ENCODE measurements around the gene ATP6V1G2. TPM values are rescaled to one million over a fixed set of nuclear protein-coding genes. Genes with fewer than 3 reads are reported as not detected.

Gene ATP6V1G2
- total and polyA plus RNA-seq, 2 of the 8 experiments (the other 6 are each of a cell fraction or from before 2014, with no cell fraction given): 3.0 to 5.7 TPM

DNA sequence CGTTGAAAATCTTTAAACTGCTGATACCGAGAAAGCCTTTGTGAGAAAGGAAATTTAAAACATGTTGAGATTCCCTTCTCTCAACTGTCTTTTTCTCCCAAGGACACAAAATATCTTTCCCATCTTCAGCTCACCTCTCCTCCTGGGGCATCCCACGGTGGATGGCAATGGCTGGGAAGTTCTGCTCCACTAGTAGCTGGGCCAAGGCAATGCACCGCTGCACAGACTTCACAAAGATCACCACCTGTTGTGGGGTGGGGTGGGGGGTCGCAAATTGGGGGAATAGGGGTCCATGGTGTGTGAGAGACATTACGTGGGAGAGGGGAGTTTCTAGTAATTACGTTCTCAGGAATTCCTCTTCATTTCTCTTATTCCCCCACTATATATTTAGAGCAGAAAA is 15.2 kb downstream of the ATP6V1G2 start (continued):
- TF ChIP-seq, protein P1, sequence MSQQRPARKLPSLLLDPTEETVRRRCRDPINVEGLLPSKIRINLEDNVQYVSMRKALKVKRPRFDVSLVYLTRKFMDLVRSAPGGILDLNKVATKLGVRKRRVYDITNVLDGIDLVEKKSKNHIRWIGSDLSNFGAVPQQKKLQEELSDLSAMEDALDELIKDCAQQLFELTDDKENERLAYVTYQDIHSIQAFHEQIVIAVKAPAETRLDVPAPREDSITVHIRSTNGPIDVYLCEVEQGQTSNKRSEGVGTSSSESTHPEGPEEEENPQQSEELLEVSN (IDR thresholded peaks at IDR 0.05): no peak

Measured in H1 (cell line).